GM12878 (cell line): ENCODE results near the gene LRGUK. TPM values are rescaled to one million over a fixed set of nuclear protein-coding genes. Genes with fewer than 3 reads are reported as not detected.

Experiments
- ATAC-seq: fragments of 200-7000 bp; cut with Tn5 transposase; 3 replicates; pipeline ENCODE4 v1.9.1; 2020; ENCODE audit warnings: mild to moderate bottlenecking, moderate library complexity
- BruUV-seq: library from RNA; stranded (reverse); fragments of 400-500 nt; replicated peaks from 2 replicates; lab custom pipeline; 2021; lab: Mats Ljungman, UMichigan
- CTCF ChIA-PET: fragments of 300-600 bp; sonication (Branson Sonifier 250); formaldehyde crosslinking; extraction: SDS; loops from one replicate; lab custom pipeline; 2021; ENCODE audit warnings: inconsistent platforms; lab: Yijun Ruan, JAX
- POLR2A ChIA-PET: fragments of 350-600 bp; formaldehyde crosslinking; extraction: SDS; loops from one replicate; lab custom pipeline; 2021; ENCODE audit warnings: inconsistent platforms; lab: Charles Lee
- RAD21 ChIA-PET: fragments of 300-600 bp; sonication (Branson Sonifier 250); formaldehyde crosslinking; loops from one replicate; lab custom pipeline; 2023; ENCODE audit warnings: antibody characterized with exemption; ENCODE audit not compliant: unreplicated experiment; lab: Charles Lee
- SMC1A ChIA-PET: fragments of 300-600 bp; sonication (Branson Sonifier 250); formaldehyde crosslinking; loops from one replicate; lab custom pipeline; 2023; ENCODE audit not compliant: unreplicated experiment, uncharacterized antibody; lab: Charles Lee
- DNase-seq: peaks from one replicate; pipeline ENCODE4 v3.0.0-alpha.2; 2011; ENCODE audit warnings: low read depth, low spot score
- FAIRE-seq: peaks from 3 replicates; lab custom pipeline; 2011; peaks lifted over from hg19 to GRCh38; lab: Jason Lieb, UNC
- H2AFZ ChIP-seq: 2 replicates; pipeline ENCODE4 v1.6.0; 2011; ENCODE audit warnings: low read depth, low read length, control low read depth; ENCODE audit not compliant: control insufficient read depth
- H3K27ac ChIP-seq: 2 replicates; pipeline ENCODE4 v1.5.1; 2011; ENCODE audit warnings: control low read depth; ENCODE audit not compliant: control insufficient read depth, insufficient read depth
- H3K27me3 ChIP-seq, 2 experiments: replicated peaks in 1 of 2; 2 replicates each; pipeline versions ENCODE4 v1.6.0 to v1.6.1; 2011; ENCODE audit warnings: low read length in 1 of 2; ENCODE audit not compliant: control insufficient read depth in 2 of 2, insufficient read depth in 2 of 2
- H3K36me3 ChIP-seq, 2 experiments: 2 replicates each; pipeline ENCODE4 v1.5.1; 2011; ENCODE audit warnings: low read length in 1 of 2; ENCODE audit not compliant: control insufficient read depth in 2 of 2, insufficient read depth in 2 of 2
- H3K4me1 ChIP-seq: 2 replicates; pipeline ENCODE4 v1.6.1; 2011; ENCODE audit warnings: mild to moderate bottlenecking, low read length, moderate library complexity, mixed read lengths; ENCODE audit not compliant: control insufficient read depth, insufficient read depth
- H3K4me2 ChIP-seq: 2 replicates; pipeline ENCODE4 v1.6.0; 2011; ENCODE audit warnings: control low read depth; ENCODE audit not compliant: control insufficient read depth, insufficient read depth
- H3K4me3 ChIP-seq: fragments of 200-600 bp; sonication (generic); 2 replicates; pipeline ENCODE4 v1.5.1; 2016
- H3K79me2 ChIP-seq: 2 replicates; pipeline ENCODE4 v1.6.0; 2011; ENCODE audit warnings: low read length; ENCODE audit not compliant: control insufficient read depth, insufficient read depth
- H3K9ac ChIP-seq: 2 replicates; pipeline ENCODE4 v1.8.0; 2011; ENCODE audit warnings: low read length, control low read depth, mixed read lengths; ENCODE audit not compliant: control insufficient read depth, insufficient read depth
- H3K9me3 ChIP-seq: replicated peaks from 3 replicates; pipeline ENCODE4 v1.5.1; 2011; ENCODE audit warnings: mild to moderate bottlenecking, low read length; ENCODE audit not compliant: control insufficient read depth, insufficient read depth
- H4K20me1 ChIP-seq: 2 replicates; pipeline ENCODE4 v1.6.0; 2011; ENCODE audit not compliant: control insufficient read depth, insufficient read depth
- BMI1 ChIP-seq: fragments of 450-650 bp; IDR thresholded peaks from 2 replicates; pipeline ENCODE4 v1.6.1; 2016; ENCODE audit warnings: mild to moderate bottlenecking, moderate library complexity, borderline replicate concordance
- CHD4 ChIP-seq: fragments of 200-600 bp; sonication (generic); IDR thresholded peaks from 2 replicates; pipeline ENCODE4 v1.6.1; 2016; ENCODE audit warnings: mild to moderate bottlenecking
- ELK1 ChIP-seq: IDR thresholded peaks from 2 replicates; pipeline ENCODE4 v1.6.1; 2012; ENCODE audit warnings: low read depth, low read length, improper control_type of control experiment
- FOXK2 ChIP-seq: fragments of 450-650 bp; IDR thresholded peaks from 2 replicates; pipeline ENCODE4 v1.6.1; 2017; ENCODE audit warnings: mild to moderate bottlenecking, moderate library complexity
- POU2F2 ChIP-seq: IDR thresholded peaks from 3 replicates; pipeline ENCODE4 v1.6.1; 2011; ENCODE audit warnings: low read depth, mild to moderate bottlenecking, low read length, borderline replicate concordance
- RAD21 ChIP-seq: IDR thresholded peaks from 2 replicates; pipeline ENCODE4 v1.6.1; 2011; ENCODE audit warnings: mild to moderate bottlenecking, low read depth, low read length, moderate library complexity; ENCODE audit not compliant: insufficient read depth
- RCOR1 ChIP-seq: conservative IDR thresholded peaks from 2 replicates; pipeline ENCODE4 v1.6.1; 2012; ENCODE audit warnings: low read depth, low read length, improper control_type of control experiment
- SUPT20H ChIP-seq: IDR thresholded peaks from 2 replicates; pipeline ENCODE4 v1.6.1; 2011; ENCODE audit warnings: low read depth, mild to moderate bottlenecking, low read length, moderate library complexity, borderline replicate concordance; ENCODE audit not compliant: control insufficient read depth
- TCF3 ChIP-seq: IDR thresholded peaks from 2 replicates; pipeline ENCODE4 v1.6.1; 2012; ENCODE audit warnings: low read depth, mild to moderate bottlenecking, low read length, borderline replicate concordance; ENCODE audit not compliant: insufficient read depth
- ZNF274 ChIP-seq: IDR thresholded peaks from one replicate; pipeline ENCODE4 v1.8.0; 2011; ENCODE audit not compliant: insufficient read length, insufficient read depth
- in situ Hi-C: fragments of 300-500 bp; cut with MboI; formaldehyde crosslinking; loops from 9 replicates; pipeline ENCODE4 v1.14.3; 2018; ENCODE audit warnings: mixed read lengths
- intact Hi-C: fragments of 100-400 bp; cut with micrococcal nuclease; formaldehyde crosslinking; loops from one replicate; pipeline ENCODE4 v1.14.2; 2022; ENCODE audit not compliant: unreplicated experiment
- polyA plus RNA-seq, 11 experiments: library from polyadenylated mRNA; depleted of rRNA in 4 of 11; unstranded in 6 of 11; stranded (reverse) in 5 of 11; fragments of >200 nt; fragmentation: Nextera tagmentation in 4 of 11; fragmentation: Illumina TruSeq in 1 of 11; extraction: Ambion mirVana in 4 of 11; extraction: Trizol in 1 of 11; gene quantifications; 1 replicate in 1 of 11; 2 replicates in 10 of 11; pipeline versions ENCODE4 v1.2.1 to v1.2.3, GENCODE V29; 2011 to 2016; ENCODE audit warnings: inconsistent platforms in 2 of 11, missing spikeins in 2 of 11, low read depth in 1 of 11
- total RNA-seq, 4 experiments: library from RNA; depleted of rRNA in 3 of 4; stranded (reverse); fragments of >200 nt in 3 of 4; fragmentation: Illumina TruSeq in 1 of 4; extraction: Trizol in 1 of 4; gene quantifications; 2 replicates each; pipeline versions ENCODE4 v1.2.1 to v1.2.3, GENCODE V29; 2013 to 2021
- TF ChIP-seq, protein P1 (sequence below): fragments of 450-650 bp; formaldehyde crosslinking; IDR thresholded peaks from 2 replicates; pipeline ENCODE4 v1.4.0; 2022; ENCODE audit warnings: mild to moderate bottlenecking, moderate library complexity
- TF ChIP-seq, protein P2 (sequence below): IDR thresholded peaks from 2 replicates; pipeline ENCODE4 v1.6.1; 2011; ENCODE audit warnings: borderline replicate concordance, low read depth, mild to moderate bottlenecking, moderate library complexity, mixed read lengths, low read length; ENCODE audit not compliant: insufficient read depth; ENCODE audit errors: extremely low read length

LRGUK gene
- total and polyA plus RNA-seq, 10 of the 15 experiments (the other 5 are each of a cell fraction or from before 2014, with no cell fraction given) = 0.04 to 0.14 (median 0.08) TPM; not detected in 3

DNA sequence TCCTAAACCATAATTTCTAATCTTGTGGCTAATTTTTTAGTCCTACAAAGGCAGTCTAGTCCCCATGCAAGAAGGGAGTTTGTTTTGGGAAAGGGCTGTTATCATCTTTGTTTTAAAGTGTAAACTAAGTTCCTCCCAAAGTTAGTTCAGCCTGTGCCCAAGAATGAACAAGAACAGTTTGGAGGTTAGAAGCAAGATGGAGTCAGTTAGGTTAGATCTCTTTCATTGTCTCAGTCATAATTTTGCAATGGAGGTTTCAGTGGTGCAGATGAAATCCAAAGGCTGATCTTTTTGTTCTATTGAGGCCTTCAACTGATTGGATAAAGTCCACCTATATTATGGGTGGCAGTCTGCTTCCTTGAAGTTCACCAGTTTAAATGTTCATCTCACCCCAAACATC, 68.1 kb downstream of the LRGUK start:
- RAD21 ChIA-PET = no interaction called here
- BruUV-seq = no TSS peak
- Histone ChIP-seq H3K4me2 (no peak overlapping the region), H3K4me3 (no peak overlapping the region), H3K9me3 (no peaks in the 10 kb centered on the region), H2AFZ (no peak overlapping the region), H3K27ac (no peak overlapping the region), H3K79me2 (no peaks in the 10 kb centered on the region), H4K20me1 (no peaks in the 10 kb centered on the region), H3K4me1 (no peaks in the 10 kb centered on the region), H3K27me3 (no peaks in the 10 kb centered on the region), H3K36me3 (no peaks in the 10 kb centered on the region), H3K9ac (no peak overlapping the region)
- intact Hi-C loops = no loop called here
- TF ChIP-seq ZNF274 (no peak), RCOR1 (no peak), FOXK2 (no peak), ELK1 (no peak), SUPT20H (no peak), RAD21 (no peak), TCF3 (no peak), BMI1 (no peak), CHD4 (no peak), POU2F2 (no peak)
- TF ChIP-seq, protein P1, sequence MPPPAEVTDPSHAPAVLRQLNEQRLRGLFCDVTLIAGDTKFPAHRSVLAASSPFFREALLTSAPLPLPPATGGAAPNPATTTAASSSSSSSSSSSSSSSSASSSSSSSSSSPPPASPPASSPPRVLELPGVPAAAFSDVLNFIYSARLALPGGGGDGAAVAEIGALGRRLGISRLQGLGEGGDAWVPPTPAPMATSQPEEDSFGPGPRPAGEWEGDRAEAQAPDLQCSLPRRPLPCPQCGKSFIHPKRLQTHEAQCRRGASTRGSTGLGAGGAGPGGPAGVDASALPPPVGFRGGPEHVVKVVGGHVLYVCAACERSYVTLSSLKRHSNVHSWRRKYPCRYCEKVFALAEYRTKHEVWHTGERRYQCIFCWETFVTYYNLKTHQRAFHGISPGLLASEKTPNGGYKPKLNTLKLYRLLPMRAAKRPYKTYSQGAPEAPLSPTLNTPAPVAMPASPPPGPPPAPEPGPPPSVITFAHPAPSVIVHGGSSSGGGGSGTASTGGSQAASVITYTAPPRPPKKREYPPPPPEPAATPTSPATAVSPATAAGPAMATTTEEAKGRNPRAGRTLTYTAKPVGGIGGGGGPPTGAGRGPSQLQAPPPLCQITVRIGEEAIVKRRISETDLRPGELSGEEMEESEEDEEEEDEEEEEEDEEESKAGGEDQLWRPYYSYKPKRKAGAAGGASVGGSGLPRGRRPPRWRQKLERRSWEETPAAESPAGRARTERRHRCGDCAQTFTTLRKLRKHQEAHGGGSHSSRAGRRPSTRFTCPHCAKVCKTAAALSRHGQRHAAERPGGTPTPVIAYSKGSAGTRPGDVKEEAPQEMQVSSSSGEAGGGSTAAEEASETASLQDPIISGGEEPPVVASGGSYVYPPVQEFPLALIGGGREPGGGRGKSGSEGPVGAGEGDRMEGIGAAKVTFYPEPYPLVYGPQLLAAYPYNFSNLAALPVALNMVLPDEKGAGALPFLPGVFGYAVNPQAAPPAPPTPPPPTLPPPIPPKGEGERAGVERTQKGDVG = no peak
- TF ChIP-seq, protein P2, sequence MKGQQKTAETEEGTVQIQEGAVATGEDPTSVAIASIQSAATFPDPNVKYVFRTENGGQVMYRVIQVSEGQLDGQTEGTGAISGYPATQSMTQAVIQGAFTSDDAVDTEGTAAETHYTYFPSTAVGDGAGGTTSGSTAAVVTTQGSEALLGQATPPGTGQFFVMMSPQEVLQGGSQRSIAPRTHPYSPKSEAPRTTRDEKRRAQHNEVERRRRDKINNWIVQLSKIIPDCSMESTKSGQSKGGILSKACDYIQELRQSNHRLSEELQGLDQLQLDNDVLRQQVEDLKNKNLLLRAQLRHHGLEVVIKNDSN = no peak
- SMC1A ChIA-PET = no interaction called here
- CTCF ChIA-PET = no interaction called here
- POLR2A ChIA-PET = no interaction called here
- no peak for DNase-seq
- no peak for ATAC-seq
- no peak for FAIRE-seq
- in situ Hi-C loops = no loop called here
